ENCODE results near the gene ARHGEF33. TPM values are rescaled to one million over a fixed set of nuclear protein-coding genes. Genes with fewer than 3 reads are reported as not detected.

The ARHGEF33 gene
- total RNA-seq, 1 experiment from 2014 or later = 0.41 TPM

DNA sequence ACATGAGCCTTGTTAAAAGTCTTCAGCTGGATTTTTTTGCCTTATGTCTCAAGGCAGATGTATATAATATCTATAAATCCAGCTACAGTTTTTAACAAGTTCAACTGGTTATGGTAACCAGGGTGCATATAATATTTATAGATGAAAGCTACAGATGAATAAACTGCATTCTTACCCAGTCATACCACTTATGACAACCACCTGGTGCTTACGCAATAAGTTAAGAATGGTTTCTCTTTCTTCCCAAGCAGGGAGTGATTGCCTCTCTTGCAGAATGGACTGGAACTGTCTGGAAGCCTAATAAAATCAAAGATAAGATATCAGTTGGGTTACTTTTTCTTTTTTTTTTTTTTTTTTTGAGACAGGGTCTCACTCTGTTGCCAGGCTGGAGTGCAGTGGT, 33.5 kb upstream of the ARHGEF33 start:
- no peak for ATAC-seq
- Histone ChIP-seq H3K4me1 (ENCODE audit: control insufficient read depth, insufficient read depth, low read length) (no peaks in the 10 kb centered on the region), H3K27ac (ENCODE audit: low read length) (no peak overlapping the region), H3K4me3 (ENCODE audit: low read depth in 2 of 2, low read length in 2 of 2) (no peak overlapping the region), H3K36me3 (ENCODE audit: control insufficient read depth, insufficient read depth, low read length) (peaks cover 10% of the 10 kb centered on the region; the same call in 1 of the 2 replicates), H3K27me3 (ENCODE audit: control insufficient read depth, insufficient read depth, low read length) (no peaks in the 10 kb centered on the region), H3K9me3 (ENCODE audit: control insufficient read depth, insufficient read depth, low read depth, low read length) (no peaks in the 10 kb centered on the region)
- in situ Hi-C loops (cut with HindIII; ENCODE audit: low pct_unique_long_range_greater_than_20kb, low sequenced_read_pairs) (no loop called here), intact Hi-C loops (cut with micrococcal nuclease; ENCODE audit: unreplicated experiment) (no loop called here)
- BruUV-seq (replicated peaks) = no TSS peak
- TF ChIP-seq SIN3A (IDR thresholded peaks at IDR 0.05; ENCODE audit: borderline replicate concordance, insufficient read depth, low read depth, low read length) (no peak), POLR2AphosphoS5 (IDR thresholded peaks at IDR 0.05; ENCODE audit: low read depth, low read length) (no peak), TCF7L2 (IDR thresholded peaks at IDR 0.05; ENCODE audit: low read depth, low read length) (no peak)
- TF ChIP-seq, protein P1, sequence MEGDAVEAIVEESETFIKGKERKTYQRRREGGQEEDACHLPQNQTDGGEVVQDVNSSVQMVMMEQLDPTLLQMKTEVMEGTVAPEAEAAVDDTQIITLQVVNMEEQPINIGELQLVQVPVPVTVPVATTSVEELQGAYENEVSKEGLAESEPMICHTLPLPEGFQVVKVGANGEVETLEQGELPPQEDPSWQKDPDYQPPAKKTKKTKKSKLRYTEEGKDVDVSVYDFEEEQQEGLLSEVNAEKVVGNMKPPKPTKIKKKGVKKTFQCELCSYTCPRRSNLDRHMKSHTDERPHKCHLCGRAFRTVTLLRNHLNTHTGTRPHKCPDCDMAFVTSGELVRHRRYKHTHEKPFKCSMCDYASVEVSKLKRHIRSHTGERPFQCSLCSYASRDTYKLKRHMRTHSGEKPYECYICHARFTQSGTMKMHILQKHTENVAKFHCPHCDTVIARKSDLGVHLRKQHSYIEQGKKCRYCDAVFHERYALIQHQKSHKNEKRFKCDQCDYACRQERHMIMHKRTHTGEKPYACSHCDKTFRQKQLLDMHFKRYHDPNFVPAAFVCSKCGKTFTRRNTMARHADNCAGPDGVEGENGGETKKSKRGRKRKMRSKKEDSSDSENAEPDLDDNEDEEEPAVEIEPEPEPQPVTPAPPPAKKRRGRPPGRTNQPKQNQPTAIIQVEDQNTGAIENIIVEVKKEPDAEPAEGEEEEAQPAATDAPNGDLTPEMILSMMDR (IDR thresholded peaks at IDR 0.05) = no peak
- TF ChIP-seq, protein P2, sequence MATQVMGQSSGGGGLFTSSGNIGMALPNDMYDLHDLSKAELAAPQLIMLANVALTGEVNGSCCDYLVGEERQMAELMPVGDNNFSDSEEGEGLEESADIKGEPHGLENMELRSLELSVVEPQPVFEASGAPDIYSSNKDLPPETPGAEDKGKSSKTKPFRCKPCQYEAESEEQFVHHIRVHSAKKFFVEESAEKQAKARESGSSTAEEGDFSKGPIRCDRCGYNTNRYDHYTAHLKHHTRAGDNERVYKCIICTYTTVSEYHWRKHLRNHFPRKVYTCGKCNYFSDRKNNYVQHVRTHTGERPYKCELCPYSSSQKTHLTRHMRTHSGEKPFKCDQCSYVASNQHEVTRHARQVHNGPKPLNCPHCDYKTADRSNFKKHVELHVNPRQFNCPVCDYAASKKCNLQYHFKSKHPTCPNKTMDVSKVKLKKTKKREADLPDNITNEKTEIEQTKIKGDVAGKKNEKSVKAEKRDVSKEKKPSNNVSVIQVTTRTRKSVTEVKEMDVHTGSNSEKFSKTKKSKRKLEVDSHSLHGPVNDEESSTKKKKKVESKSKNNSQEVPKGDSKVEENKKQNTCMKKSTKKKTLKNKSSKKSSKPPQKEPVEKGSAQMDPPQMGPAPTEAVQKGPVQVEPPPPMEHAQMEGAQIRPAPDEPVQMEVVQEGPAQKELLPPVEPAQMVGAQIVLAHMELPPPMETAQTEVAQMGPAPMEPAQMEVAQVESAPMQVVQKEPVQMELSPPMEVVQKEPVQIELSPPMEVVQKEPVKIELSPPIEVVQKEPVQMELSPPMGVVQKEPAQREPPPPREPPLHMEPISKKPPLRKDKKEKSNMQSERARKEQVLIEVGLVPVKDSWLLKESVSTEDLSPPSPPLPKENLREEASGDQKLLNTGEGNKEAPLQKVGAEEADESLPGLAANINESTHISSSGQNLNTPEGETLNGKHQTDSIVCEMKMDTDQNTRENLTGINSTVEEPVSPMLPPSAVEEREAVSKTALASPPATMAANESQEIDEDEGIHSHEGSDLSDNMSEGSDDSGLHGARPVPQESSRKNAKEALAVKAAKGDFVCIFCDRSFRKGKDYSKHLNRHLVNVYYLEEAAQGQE (IDR thresholded peaks at IDR 0.05; ENCODE audit: insufficient read depth in 1 of 2, low read depth in 2 of 2, low read length in 1 of 2) = no peak
- CTCF ChIA-PET = no interaction called here
- POLR2A ChIA-PET = interaction anchor here (0.6 kb wide), 1 partner anchor 43 kb away, joined by 4 read pairs; no protein-coding TSS in a partner anchor
- DNase-seq (ENCODE audit: low read depth, low spot score) = no peak

DNA sequence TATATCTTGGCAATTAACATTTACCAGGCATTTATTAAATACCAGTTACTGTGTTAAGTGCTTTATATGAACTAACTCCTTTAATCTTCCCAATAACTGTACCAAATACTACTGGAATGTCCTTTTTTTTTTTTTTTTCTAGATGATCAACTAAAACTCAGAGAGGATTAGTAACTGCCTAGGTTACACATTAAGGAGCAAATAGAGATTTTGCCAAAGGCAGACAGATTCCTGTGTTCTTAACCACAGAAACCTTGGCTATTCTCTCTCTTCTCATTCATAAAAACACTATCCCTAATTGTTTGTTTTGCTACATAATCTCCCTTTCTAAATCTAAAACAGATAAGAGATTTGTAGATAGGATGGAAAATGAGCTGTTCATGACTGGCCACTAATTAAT, 27.2 kb upstream of the ARHGEF33 start:
- intact Hi-C loops (cut with micrococcal nuclease; ENCODE audit: unreplicated experiment) (no loop called here), in situ Hi-C loops (cut with HindIII; ENCODE audit: low pct_unique_long_range_greater_than_20kb, low sequenced_read_pairs) (no loop called here)
- Histone ChIP-seq H3K4me1 (ENCODE audit: control insufficient read depth, insufficient read depth, low read length) (no peaks in the 10 kb centered on the region), H3K27ac (ENCODE audit: low read length) (no peak overlapping the region), H3K4me3 (ENCODE audit: low read depth in 2 of 2, low read length in 2 of 2) (no peak overlapping the region), H3K9me3 (ENCODE audit: control insufficient read depth, insufficient read depth, low read depth, low read length) (no peaks in the 10 kb centered on the region), H3K36me3 (ENCODE audit: control insufficient read depth, insufficient read depth, low read length) (peaks cover 5% of the 10 kb centered on the region; the same call in 1 of the 2 replicates), H3K27me3 (ENCODE audit: control insufficient read depth, insufficient read depth, low read length) (no peaks in the 10 kb centered on the region)
- BruUV-seq (replicated peaks) = no TSS peak
- TF ChIP-seq SIN3A (IDR thresholded peaks at IDR 0.05; ENCODE audit: borderline replicate concordance, insufficient read depth, low read depth, low read length) (no peak), POLR2AphosphoS5 (IDR thresholded peaks at IDR 0.05; ENCODE audit: low read depth, low read length) (no peak), TCF7L2 (IDR thresholded peaks at IDR 0.05; ENCODE audit: low read depth, low read length) (no peak)
- TF ChIP-seq, protein P1 (IDR thresholded peaks at IDR 0.05) = no peak
- TF ChIP-seq, protein P2 (IDR thresholded peaks at IDR 0.05; ENCODE audit: insufficient read depth in 1 of 2, low read depth in 2 of 2, low read length in 1 of 2) = no peak
- ChIA-PET POLR2A (no interaction called here), CTCF (no interaction called here)
- DNase-seq (ENCODE audit: low read depth, low spot score) (no peak), ATAC-seq (no peak)
